Heart right ventricle (tissue), 16 donors: ENCODE measurements around the gene OR51B2. TPM values are rescaled to one million over a fixed set of nuclear protein-coding genes. Genes with fewer than 3 reads are reported as not detected.

Source experiments
- ATAC-seq, 8 donors: fragments of 200-7000 bp; cut with Tn5 transposase; one replicate each; pipeline ENCODE4 v1.9.1; 2020; ENCODE audit warnings: mild to moderate bottlenecking in 8 of 8, moderate library complexity in 8 of 8, moderate number of reproducible peaks in 1 of 8
- DNase-seq, 2 donors: peaks; one replicate each; pipeline ENCODE4 v3.0.0-alpha.2; 2020
- H3K27ac ChIP-seq, 10 donors: fragments of 200-600 bp; sonication (generic) in 2 of 10; one replicate each; pipeline versions ENCODE4 v1.5.0 to v1.8.0; 2020 to 2022; ENCODE audit warnings: mild to moderate bottlenecking in 3 of 10
- H3K27me3 ChIP-seq, 7 donors: fragments of 200-600 bp; one replicate each; pipeline ENCODE4 v1.8.0; 2021 to 2022; ENCODE audit warnings: mild to moderate bottlenecking in 2 of 7
- H3K36me3 ChIP-seq, 9 donors: fragments of 200-600 bp; sonication (generic) in 1 of 9; one replicate each; pipeline versions ENCODE4 v1.5.0 to v1.8.0; 2020 to 2022; ENCODE audit warnings: mild to moderate bottlenecking in 2 of 9
- H3K4me1 ChIP-seq, 9 donors: fragments of 200-600 bp; sonication (generic) in 1 of 9; one replicate each; pipeline versions ENCODE4 v1.5.0 to v1.8.0; 2020 to 2022; ENCODE audit warnings: mild to moderate bottlenecking in 4 of 9
- H3K4me3 ChIP-seq, 10 donors: fragments of 200-600 bp; sonication (generic) in 2 of 10; one replicate each; pipeline versions ENCODE4 v1.5.0 to v1.8.0; 2020 to 2022; ENCODE audit warnings: mild to moderate bottlenecking in 7 of 10, moderate library complexity in 2 of 10
- H3K9me3 ChIP-seq, 11 donors: fragments of 200-600 bp in 10 of 11; sonication (generic) in 2 of 11; one replicate each; pipeline versions ENCODE4 v1.5.0 to v1.8.0; 2013 to 2022; ENCODE audit warnings: mild to moderate bottlenecking in 2 of 11, control low read depth in 1 of 11, moderate library complexity in 1 of 11
- CTCF ChIP-seq, 9 donors: fragments of 200-600 bp; sonication (generic) in 2 of 9; IDR thresholded peaks; one replicate each; pipeline versions ENCODE4 v1.5.0 to v1.8.0; 2021 to 2022; ENCODE audit warnings: antibody characterized with exemption in 9 of 9, mild to moderate bottlenecking in 5 of 9, moderate library complexity in 1 of 9
- whole genome bisulfite sequencing, 2 donors: extraction: QIAGEN DNeasy Blood & Tissue Kit; methylation state at CpG; one replicate each; pipeline ENCODE4 v1.1.7; 2013; ENCODE audit warnings: inconsistent platforms in 1 of 2; 5-methylcytosine and 5-hydroxymethylcytosine counted together
- intact Hi-C, 10 donors: fragments of 100-400 bp; cut with DNase I; formaldehyde crosslinking; loops; one replicate each; pipeline versions ENCODE4 v1.11.1 to v1.14.2; 2022
- polyA plus RNA-seq, 2 donors: library from polyadenylated mRNA; stranded (reverse); fragments of 200-250 nt; gene quantifications; one replicate each; pipeline ENCODE4 v1.2.3, GENCODE V29; 2013
- total RNA-seq, 10 donors: library from RNA; stranded (reverse); fragmentation: NEBNext Ultra II Directional in 3 of 10; extraction: Animal tissue kit (Norgen Biotek cat#: 25700) in 3 of 10; gene quantifications; one replicate each; pipeline versions ENCODE4 v1.2.1 to v1.2.4, GENCODE V29; 2021 to 2023
- donor health status: Arrhythmogenic right ventricular cardiomyopathy.
- donor health status: ischemic (EF 13 %, LVEDD 7.1; RV severe dilation, severe dysfunction).
- donor health status: healthy with polysubstance abuse.
- donor health status: DM: no; HTN: yes; CAD: no.
- donor health status: DM: no; HTN: no; CAD: no.
- donor health status: ischemic (EF 25% LVEDD 6.9; RV normal size, moderate dysfunction).
- donor health status: ischemic (EF 25% LVEDD 5.7; RV mildly dilated, moderate dysfunction).
- donor health status: healthy.
- donor health status: DM: yes; HTN: yes; CAD: no.
- donor health status: Ischemic cardiomyopathy.
- donor health status: ischemic (EF 35%, LVEDD 5.7; RV mildly dilated, moderate dysfunction).
- donor health status: nonischemic (EF 11% LVEDD 7.7; RV severe dilation, severe dysfunction).
- donor health status: DM: yes; HTN: yes; CAD: no.
- donor health status: PGD.
- donor health status: ischemic (EF 29% LVEDD 5.4; RV normal size, mild dysfunction).
- donor health status: nonischemic (EF 23%, LVEDD 6.1; RV moderate dilation, normal function).

Gene OR51B2
- total and polyA plus RNA-seq, 12 donors, result not detected

DNA sequence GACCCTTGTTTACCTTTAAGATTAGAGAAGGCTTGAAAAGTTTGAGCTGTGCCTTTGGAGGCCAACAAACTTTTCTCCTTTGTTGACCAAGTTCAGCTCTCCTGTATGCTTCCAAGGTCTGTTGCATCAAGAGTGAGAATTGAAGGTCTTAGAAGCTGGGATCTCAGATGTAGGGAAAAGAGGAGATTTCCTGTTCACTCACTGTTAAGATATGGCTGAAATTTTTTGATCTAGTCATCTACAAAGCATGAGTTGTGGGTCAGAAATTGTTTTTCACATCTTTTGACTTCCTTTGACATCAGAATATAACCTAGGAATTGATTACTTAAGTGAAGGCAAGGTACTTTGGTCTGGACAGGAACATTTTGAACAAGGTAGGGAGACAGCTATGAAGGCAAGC lies 34.4 kb downstream of the OR51B2 start:
- Histone ChIP-seq H3K9me3 (no peaks in the 10 kb centered on the region), H3K27me3 (no peaks in the 10 kb centered on the region), H3K36me3 (no peaks in the 10 kb centered on the region), H3K4me1 (no peaks in the 10 kb centered on the region), H3K4me3 (no peak overlapping the region), H3K27ac (no peak overlapping the region)
- DNase-seq, result no peak
- no peak for ATAC-seq
- no peak for TF ChIP-seq CTCF (IDR thresholded peaks at IDR 0.05)
- intact Hi-C loops, result loop anchor here in 1 of 10 donors (10.0 kb wide), 1 partner anchor 85 kb away; the partner anchor contains the start of gene OR51V1

GRCh38 chr11:5288906-5289550 lies 35.1 kb downstream of the OR51B2 start:
- 79 to 82% methylated on average over 6 of the region's 6 CpGs for WGBS, 2 donors
- no peak overlapping the region for H3K4me3 ChIP-seq
- no peaks in the 10 kb centered on the region for H3K4me1 ChIP-seq
- ATAC-seq, result no peak
- intact Hi-C loops, result loop anchor here in 1 of 10 donors (10.0 kb wide), 1 partner anchor 84 kb away; the partner anchor contains the start of gene OR51V1
- DNase-seq, result no peak
- no peaks in the 10 kb centered on the region for H3K36me3 ChIP-seq
- no peaks in the 10 kb centered on the region for H3K9me3 ChIP-seq
- H3K27ac ChIP-seq, result no peak overlapping the region
- H3K27me3 ChIP-seq, result no peaks in the 10 kb centered on the region
- no peak for TF ChIP-seq CTCF (IDR thresholded peaks at IDR 0.05)

DNA sequence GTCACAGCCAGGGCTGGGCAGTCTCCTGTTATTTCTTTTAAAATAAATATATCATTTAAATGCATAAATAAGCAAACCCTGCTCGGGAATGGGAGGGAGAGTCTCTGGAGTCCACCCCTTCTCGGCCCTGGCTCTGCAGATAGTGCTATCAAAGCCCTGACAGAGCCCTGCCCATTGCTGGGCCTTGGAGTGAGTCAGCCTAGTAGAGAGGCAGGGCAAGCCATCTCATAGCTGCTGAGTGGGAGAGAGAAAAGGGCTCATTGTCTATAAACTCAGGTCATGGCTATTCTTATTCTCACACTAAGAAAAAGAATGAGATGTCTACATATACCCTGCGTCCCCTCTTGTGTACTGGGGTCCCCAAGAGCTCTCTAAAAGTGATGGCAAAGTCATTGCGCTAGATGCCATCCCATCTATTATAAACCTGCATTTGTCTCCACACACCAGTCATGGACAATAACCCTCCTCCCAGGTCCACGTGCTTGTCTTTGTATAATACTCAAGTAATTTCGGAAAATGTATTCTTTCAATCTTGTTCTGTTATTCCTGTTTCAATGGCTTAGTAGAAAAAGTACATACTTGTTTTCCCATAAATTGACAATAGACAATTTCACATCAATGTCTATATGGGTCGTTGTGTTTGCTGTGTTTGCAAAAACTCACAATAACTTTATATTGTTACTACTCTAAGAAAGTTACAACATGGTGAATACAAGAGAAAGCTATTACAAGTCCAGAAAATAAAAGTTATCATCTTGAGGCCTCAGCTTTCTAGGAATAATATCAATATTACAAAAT lies 35.8 kb downstream of the OR51B2 start:
- 69 to 70% methylated on average over 7 of the region's 7 CpGs for WGBS, 2 donors
- intact Hi-C loops, result loop anchor here in 1 of 10 donors (10.0 kb wide), 1 partner anchor 84 kb away; the partner anchor contains the start of gene OR51V1
- ATAC-seq (no peak), DNase-seq (no peak)
- H3K27me3 ChIP-seq, result no peaks in the 10 kb centered on the region
- no peaks in the 10 kb centered on the region for H3K4me1 ChIP-seq
- H3K27ac ChIP-seq, result no peak overlapping the region
- H3K4me3 ChIP-seq, result no peak overlapping the region
- no peaks in the 10 kb centered on the region for H3K9me3 ChIP-seq
- no peaks in the 10 kb centered on the region for H3K36me3 ChIP-seq
- no peak for TF ChIP-seq CTCF (IDR thresholded peaks at IDR 0.05)

GRCh38 chr11:5286901-5287300 lies 37.2 kb downstream of the OR51B2 start:
- WGBS, 2 donors, result 72 to 76% methylated on average over 3 of the region's 3 CpGs

More at GRCh38 chr11:5286901-5287300, 37.2 kb downstream of the OR51B2 start:
- no peak for TF ChIP-seq CTCF (IDR thresholded peaks at IDR 0.05)
- H3K36me3 ChIP-seq, result no peaks in the 10 kb centered on the region
- no peak for DNase-seq
- no peaks in the 10 kb centered on the region for H3K9me3 ChIP-seq
- no peak for ATAC-seq
- H3K4me3 ChIP-seq, result no peak overlapping the region
- no peaks in the 10 kb centered on the region for H3K4me1 ChIP-seq
- no peaks in the 10 kb centered on the region for H3K27me3 ChIP-seq
- H3K27ac ChIP-seq, result no peak overlapping the region
- intact Hi-C loops, result loop anchor here in 1 of 10 donors (10.0 kb wide), 1 partner anchor 82 kb away; the partner anchor contains the start of gene OR51V1
